Thyroid gland (tissue), 4 donors: ENCODE measurements around the gene KIAA0930. TPM values are rescaled to one million over a fixed set of nuclear protein-coding genes. Genes with fewer than 3 reads are reported as not detected.

ENCODE experiments used
- DNase-seq, 2 donors: peaks; one replicate each; pipeline ENCODE4 v3.0.0-alpha.2; 2019
- H3K27ac ChIP-seq, 3 donors: fragments of 200-600 bp; sonication (generic); 1 replicate in 2 of 3; 2 replicates in 1 of 3; pipeline ENCODE4 v1.5.1; 2016 to 2019; ENCODE audit warnings: mild to moderate bottlenecking in 1 of 3, moderate library complexity in 1 of 3
- H3K27me3 ChIP-seq: fragments of 200-600 bp; sonication (generic); one replicate; pipeline ENCODE4 v1.5.1; 2019
- H3K36me3 ChIP-seq, 2 donors: fragments of 200-600 bp; sonication (generic); one replicate each; pipeline ENCODE4 v1.5.1; 2016 to 2019
- H3K4me1 ChIP-seq, 2 donors: fragments of 200-600 bp; sonication (generic); one replicate each; pipeline ENCODE4 v1.5.1; 2017 to 2019
- H3K4me3 ChIP-seq, 3 donors: fragments of 200-600 bp; sonication (generic); replicated peaks in 1 of 3; 1 replicate in 2 of 3; 2 replicates in 1 of 3; pipeline ENCODE4 v1.5.1; 2016; ENCODE audit warnings: mild to moderate bottlenecking in 1 of 3
- H3K9me3 ChIP-seq: fragments of 200-600 bp; sonication (generic); one replicate; pipeline ENCODE4 v1.5.1; 2017
- CTCF ChIP-seq, 6 experiments: fragments of 200-600 bp in 3 of 6; fragments of 450-650 bp in 3 of 6; sonication (generic) in 3 of 6; IDR thresholded peaks; one replicate each; pipeline ENCODE4 v1.5.1; 2016 to 2019; ENCODE audit warnings: antibody characterized with exemption in 6 of 6, mild to moderate bottlenecking in 2 of 6, inconsistent platforms in 1 of 6, moderate library complexity in 1 of 6
- POLR2A ChIP-seq, 2 donors: fragments of 450-650 bp; IDR thresholded peaks; one replicate each; pipeline ENCODE4 v1.6.1; 2017; ENCODE audit warnings: antibody characterized with exemption in 2 of 2, mild to moderate bottlenecking in 2 of 2, moderate library complexity in 1 of 2
- WGBS, 2 donors: methylation state at CpG; one replicate each; pipeline ENCODE4 v1.1.5; 2017; 5-methylcytosine and 5-hydroxymethylcytosine counted together
- intact Hi-C: fragments of 100-400 bp; cut with DNase I; formaldehyde crosslinking; loops from one replicate; pipeline ENCODE4 v1.15.1; 2023
- total RNA-seq, 4 donors: library from RNA; depleted of rRNA; stranded (reverse); fragments of >200 nt; gene quantifications; one replicate each; pipeline ENCODE4 v1.2.3, GENCODE V29; 2016

The KIAA0930 gene
- total RNA-seq, 4 donors from 2014 or later: 21.0 to 42.7 (median 25.0) TPM

GRCh38 chr22:45166932-45167331 lies 73.8 kb downstream of the KIAA0930 start:
- TF ChIP-seq CTCF (IDR thresholded peaks at IDR 0.05) (no peak), POLR2A (IDR thresholded peaks at IDR 0.05) (no peak)
- H3K9me3 ChIP-seq: no peaks in the 10 kb centered on the region
- WGBS, 2 donors: 66 to 76% methylated on average over 5 of the region's 5 CpGs
- H3K27me3 ChIP-seq: no peaks in the 10 kb centered on the region
- no peak overlapping the region for H3K27ac ChIP-seq
- H3K4me3 ChIP-seq: no peak overlapping the region
- DNase-seq: no peak
- peaks cover 30 to 32% of the 10 kb centered on the region in 2 donors for H3K4me1 ChIP-seq
- peaks cover 11 to 13% of the 10 kb centered on the region in 2 donors for H3K36me3 ChIP-seq
- intact Hi-C loops: no loop called here

- no peaks in the 10 kb centered on the region for H3K9me3 ChIP-seq
- peak; percentile 15 to 38 for DNase-seq
- H3K4me1 ChIP-seq: peaks cover 24 to 34% of the 10 kb centered on the region in 2 donors
- 1 to 2% methylated on average over 17 to 33 of the region's 59 CpGs for WGBS, 2 donors
- H3K4me3 ChIP-seq: peak overlapping the region; percentile 87 to 97 (median 91)
- no peak for TF ChIP-seq POLR2A (IDR thresholded peaks at IDR 0.05)
- no peak for TF ChIP-seq CTCF (IDR thresholded peaks at IDR 0.05)
- H3K36me3 ChIP-seq: peaks cover 0 to 3% of the 10 kb centered on the region in 2 donors
- H3K27ac ChIP-seq: peak overlapping the region; percentile 56 to 92 (median 91)
- intact Hi-C loops: no loop called here
- no peaks in the 10 kb centered on the region for H3K27me3 ChIP-seq
Observed at GRCh38 chr22:45164270-45165088, 76.2 kb downstream of the KIAA0930 start.

GRCh38 chr22:45163451-45164269 lies 77.0 kb downstream of the KIAA0930 start, which contains the start of gene NUP50:
TSS of gene NUP50 (plus strand) at chr22:45163925. CDS start at chr22:45168178, 4,253 bp downstream.
- peak; percentile 95 to 96 for DNase-seq
- Histone ChIP-seq H3K9me3 (no peaks in the 10 kb centered on the region), H3K36me3 (peaks cover 0 to 3% of the 10 kb centered on the region in 2 donors), H3K4me1 (peaks cover 21 to 36% of the 10 kb centered on the region in 2 donors), H3K27ac (peak within 1 kb of the TSS; percentile 56 to 92 (median 91)), H3K4me3 (peak within 1 kb of the TSS; percentile 87 to 97 (median 91)), H3K27me3 (no peaks in the 10 kb centered on the region)
- WGBS, 2 donors: 0% methylated on average over 20 to 23 of the region's 100 CpGs
- intact Hi-C loops: loop anchor here (2.0 kb wide), 1 partner anchor 77 kb away; the partner anchor contains the start of gene KIAA0930
- TF ChIP-seq POLR2A (IDR thresholded peaks at IDR 0.05): peak in 1 of 2 donors; percentile 77
- TF ChIP-seq CTCF (IDR thresholded peaks at IDR 0.05): no peak

- intact Hi-C loops: loop anchor here (2.0 kb wide), 1 partner anchor 78 kb away; the partner anchor contains the start of gene KIAA0930
- 4 to 6% methylated on average over 12 of the region's 13 CpGs for WGBS, 2 donors
- H3K27me3 ChIP-seq: no peaks in the 10 kb centered on the region
- peak overlapping the region; percentile 21 to 92 (median 91) for H3K27ac ChIP-seq
- no peaks in the 10 kb centered on the region for H3K9me3 ChIP-seq
- H3K4me1 ChIP-seq: peaks cover 17 to 42% of the 10 kb centered on the region in 2 donors
- H3K36me3 ChIP-seq: no peaks in the 10 kb centered on the region
- no peak for TF ChIP-seq POLR2A (IDR thresholded peaks at IDR 0.05)
- no peak for TF ChIP-seq CTCF (IDR thresholded peaks at IDR 0.05)
- H3K4me3 ChIP-seq: peak overlapping the region; percentile 51 to 97 (median 61)
- peak; percentile 32 to 53 for DNase-seq
Observed at GRCh38 chr22:45163099-45163450, 77.6 kb downstream of the KIAA0930 start.
